Heart left ventricle (tissue), 16 donors: ENCODE measurements around the gene RNF180. TPM values are rescaled to one million over a fixed set of nuclear protein-coding genes. Genes with fewer than 3 reads are reported as not detected.
A peak's percentile ranks its signal among the peaks of the same experiment; 100 is the strongest.

Source experiments
- ATAC-seq, 4 donors: fragments of 200-7000 bp; cut with Tn5 transposase; one replicate each; pipeline ENCODE4 v1.9.1; 2020 to 2022; ENCODE audit warnings: moderate library complexity in 4 of 4, mild to moderate bottlenecking in 3 of 4, moderate number of reproducible peaks in 1 of 4
- DNase-seq, 5 donors: peaks; one replicate each; pipeline ENCODE4 v3.0.0-alpha.2; 2020
- H3K27ac ChIP-seq, 12 donors: fragments of 200-600 bp; sonication (generic) in 4 of 12; one replicate each; pipeline versions ENCODE4 v1.5.0 to v1.8.0; 2016 to 2022; ENCODE audit warnings: mild to moderate bottlenecking in 2 of 12
- H3K27me3 ChIP-seq, 9 donors: fragments of 200-600 bp; sonication (generic) in 2 of 9; one replicate each; pipeline versions ENCODE4 v1.5.1 to v1.8.0; 2016 to 2022; ENCODE audit warnings: mild to moderate bottlenecking in 3 of 9
- H3K36me3 ChIP-seq, 9 donors: fragments of 200-600 bp; sonication (generic) in 2 of 9; one replicate each; pipeline versions ENCODE4 v1.5.0 to v1.8.0; 2018 to 2022; ENCODE audit warnings: mild to moderate bottlenecking in 2 of 9
- H3K4me1 ChIP-seq, 12 donors: fragments of 200-600 bp; sonication (generic) in 4 of 12; one replicate each; pipeline versions ENCODE4 v1.5.0 to v1.8.0; 2016 to 2022; ENCODE audit warnings: mild to moderate bottlenecking in 3 of 12
- H3K4me3 ChIP-seq, 12 donors: fragments of 200-600 bp; sonication (generic) in 4 of 12; one replicate each; pipeline versions ENCODE4 v1.5.0 to v1.8.0; 2017 to 2022; ENCODE audit warnings: mild to moderate bottlenecking in 9 of 12, moderate library complexity in 4 of 12
- H3K9me3 ChIP-seq, 12 donors: fragments of 200-600 bp; sonication (generic) in 4 of 12; one replicate each; pipeline versions ENCODE4 v1.5.0 to v1.8.0; 2016 to 2022; ENCODE audit warnings: mild to moderate bottlenecking in 1 of 12
- POLR2A ChIP-seq, 2 donors: fragments of 450-650 bp; IDR thresholded peaks; one replicate each; pipeline ENCODE4 v1.6.1; 2017; ENCODE audit warnings: antibody characterized with exemption in 2 of 2, mild to moderate bottlenecking in 2 of 2, moderate library complexity in 2 of 2
- WGBS, 4 donors: extraction: QIAGEN DNeasy Blood & Tissue Kit in 2 of 4; methylation state at CpG; one replicate each; pipeline versions ENCODE4 v1.1.5 to v1.1.7; 2013 to 2018; 5-methylcytosine and 5-hydroxymethylcytosine counted together
- intact Hi-C, 10 donors: fragments of 100-400 bp; cut with DNase I; formaldehyde crosslinking; loops; one replicate each; pipeline versions ENCODE4 v1.11.1 to v1.14.2; 2022
- polyA plus RNA-seq, 2 donors: library from polyadenylated mRNA; stranded (reverse); fragments of 200-250 nt; gene quantifications; one replicate each; pipeline ENCODE4 v1.2.3, GENCODE V29; 2013
- total RNA-seq, 9 donors: library from RNA; depleted of rRNA in 2 of 9; stranded (reverse); fragments of >200 nt in 2 of 9; fragmentation: NEBNext Ultra II Directional in 3 of 9; extraction: Animal tissue kit (Norgen Biotek cat#: 25700) in 3 of 9; gene quantifications; one replicate each; pipeline versions ENCODE4 v1.1.0 to v1.2.4, GENCODE V29; 2016 to 2023
- TF ChIP-seq, protein P1 (sequence below), 12 donors: fragments of 200-600 bp; sonication (generic) in 4 of 12; IDR thresholded peaks; one replicate each; pipeline versions ENCODE4 v1.5.0 to v1.8.0; 2018 to 2022; ENCODE audit warnings: antibody characterized with exemption in 12 of 12, mild to moderate bottlenecking in 5 of 12
- donor health status: ischemic (EF 13 %, LVEDD 7.1; RV severe dilation, severe dysfunction).
- donor health status: healthy with polysubstance abuse.
- donor health status: DM: no; HTN: yes; CAD: no.
- donor health status: DM: no; HTN: no; CAD: no.
- donor health status: ischemic (EF 25% LVEDD 6.9; RV normal size, moderate dysfunction).
- donor health status: ischemic (EF 25% LVEDD 5.7; RV mildly dilated, moderate dysfunction).
- donor health status: healthy.
- donor health status: DM: yes; HTN: yes; CAD: no.
- donor health status: ischemic (EF 35%, LVEDD 5.7; RV mildly dilated, moderate dysfunction).
- donor health status: nonischemic (EF 11% LVEDD 7.7; RV severe dilation, severe dysfunction).
- donor health status: DM: yes; HTN: yes; CAD: no.
- donor health status: PGD.
- donor health status: ischemic (EF 29% LVEDD 5.4; RV normal size, mild dysfunction).
- donor health status: nonischemic (EF 23%, LVEDD 6.1; RV moderate dilation, normal function).

Gene RNF180
- total and polyA plus RNA-seq, 11 donors, result 2.1 to 20.4 (median 12.9) TPM

DNA sequence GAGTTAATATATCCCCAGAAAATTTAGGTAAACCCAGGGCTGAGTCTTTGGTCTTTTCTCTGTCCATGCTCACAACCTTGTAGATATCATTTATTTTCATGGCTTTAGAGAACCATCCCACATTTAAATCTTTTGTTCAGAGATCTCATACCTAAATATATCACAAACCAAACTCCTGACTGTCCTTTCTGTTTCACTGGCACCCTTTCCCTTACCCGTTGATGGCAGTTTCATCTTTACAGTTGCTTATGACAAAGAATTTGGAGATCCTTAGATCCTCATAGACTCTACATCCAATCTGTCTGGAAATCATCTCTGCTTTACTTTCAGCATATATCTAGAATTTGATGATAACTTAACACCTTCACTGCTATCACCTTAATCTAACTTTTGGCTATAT is 19.2 kb downstream of the RNF180 start:
- H3K4me1 ChIP-seq, result peaks cover 0 to 55% (median 11%) of the 10 kb centered on the region in 12 donors
- H3K27me3 ChIP-seq, result no peaks in the 10 kb centered on the region
- H3K4me3 ChIP-seq, result no peak overlapping the region
- no peaks in the 10 kb centered on the region for H3K36me3 ChIP-seq
- TF ChIP-seq POLR2A (IDR thresholded peaks at IDR 0.05), result no peak
- TF ChIP-seq, protein P1, sequence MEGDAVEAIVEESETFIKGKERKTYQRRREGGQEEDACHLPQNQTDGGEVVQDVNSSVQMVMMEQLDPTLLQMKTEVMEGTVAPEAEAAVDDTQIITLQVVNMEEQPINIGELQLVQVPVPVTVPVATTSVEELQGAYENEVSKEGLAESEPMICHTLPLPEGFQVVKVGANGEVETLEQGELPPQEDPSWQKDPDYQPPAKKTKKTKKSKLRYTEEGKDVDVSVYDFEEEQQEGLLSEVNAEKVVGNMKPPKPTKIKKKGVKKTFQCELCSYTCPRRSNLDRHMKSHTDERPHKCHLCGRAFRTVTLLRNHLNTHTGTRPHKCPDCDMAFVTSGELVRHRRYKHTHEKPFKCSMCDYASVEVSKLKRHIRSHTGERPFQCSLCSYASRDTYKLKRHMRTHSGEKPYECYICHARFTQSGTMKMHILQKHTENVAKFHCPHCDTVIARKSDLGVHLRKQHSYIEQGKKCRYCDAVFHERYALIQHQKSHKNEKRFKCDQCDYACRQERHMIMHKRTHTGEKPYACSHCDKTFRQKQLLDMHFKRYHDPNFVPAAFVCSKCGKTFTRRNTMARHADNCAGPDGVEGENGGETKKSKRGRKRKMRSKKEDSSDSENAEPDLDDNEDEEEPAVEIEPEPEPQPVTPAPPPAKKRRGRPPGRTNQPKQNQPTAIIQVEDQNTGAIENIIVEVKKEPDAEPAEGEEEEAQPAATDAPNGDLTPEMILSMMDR (IDR thresholded peaks at IDR 0.05), result no peak
- no peaks in the 10 kb centered on the region for H3K9me3 ChIP-seq
- no peak for ATAC-seq
- no peak overlapping the region for H3K27ac ChIP-seq
- DNase-seq, result no peak
- 52 to 67% (median 59%) methylated on average over 1 of the region's 1 CpG for WGBS, 4 donors
- intact Hi-C loops, result no loop called here

DNA sequence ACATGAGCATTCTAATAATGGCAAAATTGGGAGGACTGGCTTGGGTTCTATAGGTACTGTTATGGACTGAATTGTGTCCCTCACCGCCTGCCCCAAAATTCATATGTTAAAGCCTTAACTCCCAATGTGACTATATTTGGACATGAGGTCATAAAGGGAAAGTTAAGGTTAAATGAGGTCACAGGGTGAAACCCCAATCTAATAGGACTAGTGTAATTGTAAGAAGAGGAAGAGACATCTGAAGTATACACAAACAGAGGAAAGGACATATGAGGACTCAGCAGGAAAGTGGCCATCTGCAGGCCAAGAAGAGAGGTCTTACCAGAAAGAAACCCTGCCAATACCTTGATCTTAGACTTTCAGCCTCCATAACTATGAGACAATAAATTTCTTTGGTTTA is 23.1 kb downstream of the RNF180 start:
- Histone ChIP-seq H3K9me3 (no peaks in the 10 kb centered on the region), H3K4me3 (no peak overlapping the region), H3K27ac (no peak overlapping the region), H3K36me3 (no peaks in the 10 kb centered on the region), H3K4me1 (peaks cover 0 to 49% (median 4%) of the 10 kb centered on the region in 12 donors), H3K27me3 (no peaks in the 10 kb centered on the region)
- DNase-seq (no peak), ATAC-seq (no peak)
- TF ChIP-seq, protein P1 (IDR thresholded peaks at IDR 0.05), result no peak
- TF ChIP-seq POLR2A (IDR thresholded peaks at IDR 0.05), result no peak
- 92 to 100% (median 96%) methylated on average over 1 of the region's 1 CpG for WGBS, 4 donors
- intact Hi-C loops, result no loop called here

DNA sequence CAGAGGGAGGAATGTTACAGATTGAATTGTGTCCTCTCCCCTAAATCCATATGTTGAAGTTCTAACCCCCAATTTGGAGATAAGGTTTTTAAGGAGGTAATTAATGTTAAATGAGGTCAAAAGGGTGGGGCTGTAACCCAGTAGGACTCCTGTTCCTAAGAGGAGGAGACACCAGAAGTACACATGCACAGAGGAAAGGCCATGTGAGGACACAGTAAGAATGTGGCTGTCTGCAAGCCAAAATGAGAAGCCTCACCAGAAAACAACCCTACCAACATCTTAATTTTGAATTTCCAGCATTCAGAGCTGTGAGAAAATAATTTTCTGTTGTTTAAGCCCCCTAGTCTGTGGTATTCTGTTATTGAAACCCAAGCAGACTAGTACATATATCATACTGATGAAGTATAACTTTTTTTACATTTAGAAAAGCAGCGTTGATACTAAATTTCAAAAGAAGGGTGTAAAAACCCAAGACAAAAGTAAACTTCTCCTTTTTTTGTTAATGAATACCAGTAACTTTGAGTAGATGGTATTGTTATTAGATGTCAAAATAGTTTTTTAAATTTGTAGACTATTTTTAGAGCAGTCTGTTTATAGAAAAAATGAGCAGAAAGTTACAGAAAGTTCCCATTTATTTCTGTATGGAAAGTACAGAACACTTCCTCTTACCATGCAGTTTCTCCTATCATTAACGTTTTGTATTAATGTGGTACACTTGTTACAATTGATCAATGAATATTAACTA is 25.1 kb downstream of the RNF180 start:
- WGBS, 4 donors, result 26 to 66% (median 45%) methylated on average over 2 of the region's 2 CpGs
- H3K4me3 ChIP-seq, result no peak overlapping the region
- H3K9me3 ChIP-seq, result no peaks in the 10 kb centered on the region
- no peak for TF ChIP-seq POLR2A (IDR thresholded peaks at IDR 0.05)
- TF ChIP-seq, protein P1 (IDR thresholded peaks at IDR 0.05), result no peak
- ATAC-seq, result peak in 2 of 4 donors; percentile 45 to 56
- H3K4me1 ChIP-seq, result peaks cover 0 to 35% (median 4%) of the 10 kb centered on the region in 12 donors
- intact Hi-C loops, result no loop called here
- H3K36me3 ChIP-seq, result no peaks in the 10 kb centered on the region
- H3K27ac ChIP-seq, result no peak overlapping the region
- no peak for DNase-seq
- H3K27me3 ChIP-seq, result no peaks in the 10 kb centered on the region

DNA sequence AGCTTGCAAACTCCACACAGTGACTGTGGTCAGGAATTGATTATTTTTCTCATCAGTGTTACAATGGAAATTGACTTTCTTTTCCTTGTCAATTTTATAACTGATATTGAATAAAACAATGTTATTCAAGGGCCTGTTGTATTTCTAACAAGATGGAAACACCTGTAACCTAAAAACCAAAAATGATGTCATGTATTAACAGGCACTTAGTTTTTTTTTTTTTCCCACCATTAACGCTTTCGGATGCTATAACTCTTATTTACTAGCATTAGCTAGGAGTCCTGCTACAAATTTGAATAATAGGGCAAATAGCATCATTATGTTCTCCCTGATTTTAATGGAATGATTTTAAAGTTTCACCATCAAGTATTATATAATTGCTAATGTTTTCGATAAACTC is 30.3 kb downstream of the RNF180 start:
- TF ChIP-seq, protein P1 (IDR thresholded peaks at IDR 0.05), result no peak
- H3K4me1 ChIP-seq, result peaks cover 0 to 11% (median 0%) of the 10 kb centered on the region in 12 donors
- no peaks in the 10 kb centered on the region for H3K9me3 ChIP-seq
- no peak overlapping the region for H3K4me3 ChIP-seq
- intact Hi-C loops, result no loop called here
- H3K27ac ChIP-seq, result no peak overlapping the region
- ATAC-seq, result no peak
- H3K36me3 ChIP-seq, result no peaks in the 10 kb centered on the region
- no peak for DNase-seq
- H3K27me3 ChIP-seq, result no peaks in the 10 kb centered on the region
- WGBS, 4 donors, result 94 to 98% (median 96%) methylated on average over 3 of the region's 3 CpGs
